Kidney (tissue), 14 donors: ENCODE results near the gene ZBTB16. TPM values are rescaled to one million over a fixed set of nuclear protein-coding genes. Genes with fewer than 3 reads are reported as not detected.

Source experiments
- DNase-seq, 5 donors: peaks; one replicate each; pipeline ENCODE4 v3.0.0-alpha.2; 2013 to 2020
- FAIRE-seq: peaks from 2 replicates; lab custom pipeline; 2012; peaks lifted over from hg19 to GRCh38; lab: Jason Lieb, UNC
- H3K27ac ChIP-seq, 2 donors: one replicate each; pipeline ENCODE4 v1.7.0; 2013; ENCODE audit warnings: low read depth in 2 of 2, low read length in 2 of 2, inconsistent platforms in 1 of 2
- H3K27me3 ChIP-seq: one replicate; pipeline ENCODE4 v1.7.1; 2013; ENCODE audit warnings: low read length, inconsistent platforms; ENCODE audit not compliant: control insufficient read depth, insufficient read depth
- H3K36me3 ChIP-seq, 3 donors: one replicate each; pipeline versions ENCODE4 v1.7.0 to v1.7.1; 2013; ENCODE audit warnings: low read length in 3 of 3, control low read depth in 1 of 3, inconsistent platforms in 1 of 3; ENCODE audit not compliant: insufficient read depth in 3 of 3, control insufficient read depth in 2 of 3
- H3K4me1 ChIP-seq, 3 donors: one replicate each; pipeline versions ENCODE4 v1.7.0 to v1.7.1; 2013; ENCODE audit warnings: low read length in 3 of 3, inconsistent platforms in 1 of 3, low read depth in 1 of 3; ENCODE audit not compliant: control insufficient read depth in 2 of 3, insufficient read depth in 2 of 3
- H3K4me3 ChIP-seq, 3 donors: one replicate each; pipeline versions ENCODE4 v1.7.0 to v1.8.1; 2013; ENCODE audit warnings: low read length in 3 of 3, control low read depth in 1 of 3, inconsistent platforms in 1 of 3
- H3K9ac ChIP-seq, 3 donors: one replicate each; pipeline versions ENCODE4 v1.7.0 to v1.7.1; 2013; ENCODE audit warnings: low read length in 3 of 3, control low read depth in 1 of 3, inconsistent platforms in 1 of 3
- H3K9me3 ChIP-seq, 3 donors: one replicate each; pipeline versions ENCODE4 v1.7.0 to v1.7.1; 2013; ENCODE audit warnings: low read length in 3 of 3, control low read depth in 1 of 3, inconsistent platforms in 1 of 3; ENCODE audit not compliant: control insufficient read depth in 2 of 3, insufficient read depth in 1 of 3
- intact Hi-C: fragments of 100-400 bp; cut with DNase I; formaldehyde crosslinking; loops from one replicate; pipeline ENCODE4 v1.11.1; 2022
- polyA plus RNA-seq: library from polyadenylated mRNA; stranded (reverse); fragments of 350-450 nt; fragmentation: Illumina TruSeq; extraction: RNeasy Lipid Tissue Mini Kit (QIAGEN cat#74804); gene quantifications from one replicate; pipeline ENCODE4 v1.2.3, GENCODE V29; 2014; ENCODE audit warnings: low read depth, low replicate concordance; ENCODE audit not compliant: insufficient read depth
- total RNA-seq: library from RNA; stranded (reverse); fragmentation: NEBNext Ultra II Directional; extraction: Animal tissue kit (Norgen Biotek cat#: 25700); gene quantifications from one replicate; pipeline ENCODE4 v1.2.1, GENCODE V29; 2021
- TF ChIP-seq, protein P1 (sequence below): IDR thresholded peaks from 3 replicates; pipeline ENCODE4 v1.5.1; 2012; ENCODE audit warnings: mild to moderate bottlenecking, moderate library complexity, borderline replicate concordance; ENCODE audit not compliant: insufficient read depth; ENCODE audit errors: extremely low read depth
- donor health status: control.
- donor health status: control.
- donor health status: control.
- donor health status: control.
- donor health status: control.
- donor health status: DM: yes; HTN: yes; CAD: no.
- donor health status: Normal renal cell carcinoma (clear cell type).

The ZBTB16 gene
- total and polyA plus RNA-seq, 2 donors from 2014 or later, result 2.5 to 126 TPM

DNA sequence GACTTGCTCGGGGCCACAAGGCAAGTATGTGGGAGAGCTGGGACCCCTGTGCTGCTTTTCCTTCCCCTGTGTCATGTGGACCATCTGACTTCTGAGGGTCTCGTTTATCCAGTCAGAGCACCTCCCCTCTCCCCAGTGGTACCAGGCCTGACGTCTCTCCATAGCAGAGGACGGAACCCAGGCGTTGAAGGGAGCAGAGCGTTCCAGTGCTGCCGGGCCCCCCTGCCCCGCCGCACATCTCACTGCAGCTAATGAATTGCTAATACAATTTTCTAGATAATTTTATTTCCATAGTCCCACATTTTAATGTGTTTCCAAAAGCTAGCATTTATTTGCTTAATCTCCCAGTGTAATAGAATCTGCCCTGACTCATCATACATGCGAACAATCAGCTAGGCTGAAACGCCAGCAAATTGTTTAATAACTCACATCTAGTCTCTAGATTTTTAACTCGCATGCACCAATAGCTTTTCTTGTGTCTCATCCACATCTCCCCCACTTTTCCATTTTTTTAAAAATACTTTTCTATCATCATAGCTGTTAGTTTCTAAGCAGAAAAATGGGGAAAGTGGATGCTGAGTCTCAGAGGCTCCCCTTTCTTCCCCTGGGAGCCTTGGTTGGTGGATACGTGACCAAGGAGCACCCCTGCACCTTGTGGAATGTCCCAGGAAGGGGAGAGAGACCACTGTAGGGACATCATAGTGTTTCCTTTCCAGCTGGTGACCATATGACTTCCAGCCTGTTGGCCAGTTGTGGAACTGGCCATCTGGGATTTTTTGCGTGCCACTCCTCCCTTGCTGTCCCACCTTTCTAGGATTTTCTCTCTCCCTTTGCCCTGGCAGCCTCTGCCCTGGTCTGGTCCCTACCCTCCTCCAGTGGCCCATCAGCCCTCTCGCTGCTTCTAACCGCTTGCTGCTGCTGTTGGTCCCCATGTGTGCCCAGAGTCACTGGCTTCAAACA, 178.1 kb downstream of the ZBTB16 start:
- Histone ChIP-seq H3K36me3 (peaks cover 0 to 14% (median 9%) of the 10 kb centered on the region in 3 donors), H3K4me1 (no peaks in the 10 kb centered on the region), H3K9me3 (no peaks in the 10 kb centered on the region), H3K27me3 (peaks cover 2% of the 10 kb centered on the region), H3K4me3 (no peak overlapping the region), H3K9ac (no peak overlapping the region), H3K27ac (no peak overlapping the region)
- intact Hi-C loops, result no loop called here
- FAIRE-seq (no peak), DNase-seq (no peak)
- TF ChIP-seq, protein P1, sequence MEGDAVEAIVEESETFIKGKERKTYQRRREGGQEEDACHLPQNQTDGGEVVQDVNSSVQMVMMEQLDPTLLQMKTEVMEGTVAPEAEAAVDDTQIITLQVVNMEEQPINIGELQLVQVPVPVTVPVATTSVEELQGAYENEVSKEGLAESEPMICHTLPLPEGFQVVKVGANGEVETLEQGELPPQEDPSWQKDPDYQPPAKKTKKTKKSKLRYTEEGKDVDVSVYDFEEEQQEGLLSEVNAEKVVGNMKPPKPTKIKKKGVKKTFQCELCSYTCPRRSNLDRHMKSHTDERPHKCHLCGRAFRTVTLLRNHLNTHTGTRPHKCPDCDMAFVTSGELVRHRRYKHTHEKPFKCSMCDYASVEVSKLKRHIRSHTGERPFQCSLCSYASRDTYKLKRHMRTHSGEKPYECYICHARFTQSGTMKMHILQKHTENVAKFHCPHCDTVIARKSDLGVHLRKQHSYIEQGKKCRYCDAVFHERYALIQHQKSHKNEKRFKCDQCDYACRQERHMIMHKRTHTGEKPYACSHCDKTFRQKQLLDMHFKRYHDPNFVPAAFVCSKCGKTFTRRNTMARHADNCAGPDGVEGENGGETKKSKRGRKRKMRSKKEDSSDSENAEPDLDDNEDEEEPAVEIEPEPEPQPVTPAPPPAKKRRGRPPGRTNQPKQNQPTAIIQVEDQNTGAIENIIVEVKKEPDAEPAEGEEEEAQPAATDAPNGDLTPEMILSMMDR, result no peak

DNA sequence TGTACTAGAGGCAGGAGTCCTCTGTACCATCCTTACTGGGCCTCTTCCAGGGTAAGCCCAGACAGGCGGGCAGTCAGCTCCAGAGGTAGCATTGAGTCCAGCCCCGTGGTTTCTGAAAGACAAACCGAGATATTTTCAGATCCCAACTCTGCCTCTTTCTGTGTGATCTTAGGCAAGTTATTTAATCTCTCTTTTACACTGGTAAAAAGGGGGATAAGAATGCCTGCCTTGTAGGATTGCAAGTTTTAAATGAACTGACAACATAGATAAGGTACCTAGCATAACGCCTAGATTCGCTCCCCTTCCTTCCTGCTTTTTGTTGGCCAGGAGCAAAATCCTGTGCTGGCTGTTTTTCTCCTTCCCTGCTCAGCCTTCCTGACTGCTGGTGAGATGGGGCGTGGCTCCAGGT, 180.2 kb downstream of the ZBTB16 start:
- DNase-seq, result no peak
- Histone ChIP-seq H3K9ac (no peak overlapping the region), H3K27me3 (no peaks in the 10 kb centered on the region), H3K4me1 (no peaks in the 10 kb centered on the region), H3K9me3 (no peaks in the 10 kb centered on the region), H3K4me3 (no peak overlapping the region), H3K27ac (no peak overlapping the region), H3K36me3 (peaks cover 0 to 23% (median 14%) of the 10 kb centered on the region in 3 donors)
- FAIRE-seq, result no peak
- intact Hi-C loops, result no loop called here
- TF ChIP-seq, protein P1, result no peak

DNA sequence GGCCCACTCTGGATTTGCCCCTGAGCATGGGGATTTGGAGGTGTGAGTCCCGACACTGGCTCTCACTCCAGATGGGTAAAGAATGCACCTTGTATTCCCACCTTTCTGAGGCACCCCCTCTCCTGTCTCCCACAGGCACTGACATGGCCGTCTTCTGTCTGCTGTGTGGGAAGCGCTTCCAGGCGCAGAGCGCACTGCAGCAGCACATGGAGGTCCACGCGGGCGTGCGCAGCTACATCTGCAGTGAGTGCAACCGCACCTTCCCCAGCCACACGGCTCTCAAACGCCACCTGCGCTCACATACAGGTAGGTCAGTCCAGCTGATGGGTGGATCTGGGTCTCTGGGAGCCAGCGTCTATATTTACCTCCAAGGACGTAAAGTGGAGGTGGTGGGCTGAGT, 182.5 kb downstream of the ZBTB16 start:
- H3K4me3 ChIP-seq, result no peak overlapping the region
- no peak overlapping the region for H3K27ac ChIP-seq
- no peaks in the 10 kb centered on the region for H3K4me1 ChIP-seq
- TF ChIP-seq, protein P1, result no peak
- intact Hi-C loops, result no loop called here
- no peak overlapping the region for H3K9ac ChIP-seq
- H3K27me3 ChIP-seq, result no peaks in the 10 kb centered on the region
- DNase-seq, result no peak
- H3K9me3 ChIP-seq, result no peaks in the 10 kb centered on the region
- H3K36me3 ChIP-seq, result peaks cover 0 to 42% (median 19%) of the 10 kb centered on the region in 3 donors
- no peak for FAIRE-seq
